ENCODE measurements around the gene ADH1C.
"Not testable (repeated sequence)": the region's sequence is repeated elsewhere in the genome, so short reads cannot be mapped to it uniquely, and the experiment has no call there.

The ADH1C gene

GRCh38 chr4:99356992-99357391 is 4.4 kb upstream of the ADH1C start:
- no peak for DNase-seq

- DNase-seq, result not testable (repeated sequence)
Observed at GRCh38 chr4:99356149-99356548, 3.6 kb upstream of the ADH1C start.

- DNase-seq, result no peak
Observed at GRCh38 chr4:99351487-99351886, 1.1 kb downstream of the ADH1C start.

GRCh38 chr4:99349338-99349737 is 3.2 kb downstream of the ADH1C start:
- no peak for DNase-seq

- DNase-seq, result not testable (repeated sequence)
Observed at GRCh38 chr4:99342624-99343023, 9.9 kb downstream of the ADH1C start.

GRCh38 chr4:99341426-99341825 is 11.1 kb downstream of the ADH1C start:
- DNase-seq, result no peak

GRCh38 chr4:99339172-99339571 is 13.4 kb downstream of the ADH1C start:
- no peak for DNase-seq

GRCh38 chr4:99336553-99336952 is 16.0 kb downstream of the ADH1C start:
- no peak for DNase-seq

GRCh38 chr4:99334880-99335279 is 17.7 kb downstream of the ADH1C start:
- no peak for DNase-seq

- DNase-seq, result no peak
Observed at GRCh38 chr4:99330648-99331047, 21.9 kb downstream of the ADH1C start.

GRCh38 chr4:99329876-99330275 is 22.7 kb downstream of the ADH1C start:
- DNase-seq, result no peak

- DNase-seq, result no peak
Observed at GRCh38 chr4:99324979-99325378, 27.6 kb downstream of the ADH1C start.

GRCh38 chr4:99324361-99324760 is 28.2 kb downstream of the ADH1C start:
- no peak for DNase-seq

GRCh38 chr4:99323756-99324155 is 28.8 kb downstream of the ADH1C start:
- no peak for DNase-seq

GRCh38 chr4:99321241-99322191 is 31.0 kb downstream of the ADH1C start, which contains the start of gene ADH1B:
ADH1B (minus strand) TSS chr4:99321401; CDS start chr4:99321331, 70 bp downstream.
- DNase-seq, result no peak

GRCh38 chr4:99317811-99318210 is 34.7 kb downstream of the ADH1C start:
- DNase-seq, result not testable (repeated sequence)

- no peak for DNase-seq
Observed at GRCh38 chr4:99317354-99317753, 35.2 kb downstream of the ADH1C start.

- DNase-seq, result no peak
Observed at GRCh38 chr4:99315839-99316238, 36.7 kb downstream of the ADH1C start.

GRCh38 chr4:99314211-99314610 is 38.3 kb downstream of the ADH1C start:
- no peak for DNase-seq

GRCh38 chr4:99310389-99310788 is 42.2 kb downstream of the ADH1C start:
- DNase-seq, result no peak

GRCh38 chr4:99305638-99306400 is 46.7 kb downstream of the ADH1C start:
- DNase-seq, result no peak

GRCh38 chr4:99301376-99302164 is 51.0 kb downstream of the ADH1C start:
- DNase-seq, result no peak

- DNase-seq, result no peak
Observed at GRCh38 chr4:99300934-99301333, 51.6 kb downstream of the ADH1C start.

All from stimulated activated CD4-positive, alpha-beta T cell treated with anti-CD3 and anti-CD28 coated beads, Interleukin-4, amount 100 ng/mL, for 1 hour (primary cell).